Activated CD8-positive, alpha-beta memory T cell treated with anti-CD3 and anti-CD28 coated beads, Interleukin-2, amount 50 U/mL, for 24 hours (primary cell): ENCODE measurements around the gene PTGFRN.
"Not testable (repeated sequence)": the region's sequence is repeated elsewhere in the genome, so short reads cannot be mapped to it uniquely, and the experiment has no call there.

ENCODE experiments used
- DNase-seq: peaks from one replicate; pipeline ENCODE4 v3.0.0-alpha.2; 2020; ENCODE audit errors: extremely low read depth

PTGFRN gene

GRCh38 chr1:116916533-116917445 is 7.1 kb downstream of the PTGFRN start:
- no peak for DNase-seq

- DNase-seq: no peak
These were observed 9.1 kb downstream of the PTGFRN start for GRCh38 chr1:116918714-116919357.

- no peak for DNase-seq
These were observed 10.1 kb downstream of the PTGFRN start for GRCh38 chr1:116919802-116920201.

- DNase-seq: no peak
These were observed 10.5 kb downstream of the PTGFRN start for GRCh38 chr1:116920211-116920610.

GRCh38 chr1:116921301-116921885 is 11.7 kb downstream of the PTGFRN start:
- DNase-seq: no peak

- no peak for DNase-seq
These were observed 12.2 kb downstream of the PTGFRN start for GRCh38 chr1:116921937-116922336.

GRCh38 chr1:116923421-116923820 is 13.7 kb downstream of the PTGFRN start:
- DNase-seq: no peak

GRCh38 chr1:116927049-116927798 is 17.5 kb downstream of the PTGFRN start:
- no peak for DNase-seq

GRCh38 chr1:116929961-116930592 is 20.4 kb downstream of the PTGFRN start:
- DNase-seq: no peak

- DNase-seq: no peak
These were observed 21.6 kb downstream of the PTGFRN start for GRCh38 chr1:116931016-116931918.

- no peak for DNase-seq
These were observed 24.1 kb downstream of the PTGFRN start for GRCh38 chr1:116933606-116934515.

- no peak for DNase-seq
These were observed 25.0 kb downstream of the PTGFRN start for GRCh38 chr1:116934586-116935207.

GRCh38 chr1:116938216-116938615 is 28.5 kb downstream of the PTGFRN start:
- DNase-seq: no peak

- DNase-seq: not testable (repeated sequence)
These were observed 30.2 kb downstream of the PTGFRN start for GRCh38 chr1:116939780-116940543.

- no peak for DNase-seq
These were observed 31.3 kb downstream of the PTGFRN start for GRCh38 chr1:116940814-116941599.

- DNase-seq: no peak
These were observed 32.0 kb downstream of the PTGFRN start for GRCh38 chr1:116941670-116942069.

- DNase-seq: no peak
These were observed 32.6 kb downstream of the PTGFRN start for GRCh38 chr1:116942344-116942743.
